Tibial nerve (tissue), 3 donors: ENCODE data around the gene LSM10.

Source experiments
- POLR2A ChIP-seq, 2 donors: fragments of 450-650 bp; IDR thresholded peaks; one replicate each; pipeline ENCODE4 v1.6.1; 2017; ENCODE audit warnings: antibody characterized with exemption in 2 of 2, mild to moderate bottlenecking in 2 of 2, moderate library complexity in 2 of 2
- TF ChIP-seq, protein P1 (sequence below), 5 experiments: fragments of 200-600 bp in 3 of 5; fragments of 450-650 bp in 2 of 5; sonication (generic) in 3 of 5; IDR thresholded peaks; one replicate each; pipeline ENCODE4 v1.5.1; 2016 to 2019; ENCODE audit warnings: antibody characterized with exemption in 5 of 5, mild to moderate bottlenecking in 3 of 5, moderate library complexity in 2 of 5

DNA sequence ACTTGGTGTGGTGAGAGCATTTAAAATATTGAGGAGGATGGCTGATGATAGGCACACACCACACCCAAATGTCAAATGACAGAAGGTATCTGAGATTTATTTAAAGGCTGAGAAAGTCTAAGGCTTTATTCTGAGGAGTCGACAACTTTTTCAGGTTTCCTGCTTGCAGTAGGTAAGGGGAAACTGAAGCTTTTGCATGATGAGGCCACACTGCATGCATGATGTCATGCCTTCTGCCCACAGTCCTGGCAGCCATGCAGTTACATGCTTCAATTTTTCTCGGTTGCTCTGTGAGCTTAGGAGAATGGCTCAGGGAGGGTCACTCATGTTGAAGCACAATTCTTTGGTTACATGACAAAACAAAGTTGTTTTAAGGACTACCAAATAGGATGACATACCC lies 45.6 kb upstream of the LSM10 start:
- TF ChIP-seq, protein P1, sequence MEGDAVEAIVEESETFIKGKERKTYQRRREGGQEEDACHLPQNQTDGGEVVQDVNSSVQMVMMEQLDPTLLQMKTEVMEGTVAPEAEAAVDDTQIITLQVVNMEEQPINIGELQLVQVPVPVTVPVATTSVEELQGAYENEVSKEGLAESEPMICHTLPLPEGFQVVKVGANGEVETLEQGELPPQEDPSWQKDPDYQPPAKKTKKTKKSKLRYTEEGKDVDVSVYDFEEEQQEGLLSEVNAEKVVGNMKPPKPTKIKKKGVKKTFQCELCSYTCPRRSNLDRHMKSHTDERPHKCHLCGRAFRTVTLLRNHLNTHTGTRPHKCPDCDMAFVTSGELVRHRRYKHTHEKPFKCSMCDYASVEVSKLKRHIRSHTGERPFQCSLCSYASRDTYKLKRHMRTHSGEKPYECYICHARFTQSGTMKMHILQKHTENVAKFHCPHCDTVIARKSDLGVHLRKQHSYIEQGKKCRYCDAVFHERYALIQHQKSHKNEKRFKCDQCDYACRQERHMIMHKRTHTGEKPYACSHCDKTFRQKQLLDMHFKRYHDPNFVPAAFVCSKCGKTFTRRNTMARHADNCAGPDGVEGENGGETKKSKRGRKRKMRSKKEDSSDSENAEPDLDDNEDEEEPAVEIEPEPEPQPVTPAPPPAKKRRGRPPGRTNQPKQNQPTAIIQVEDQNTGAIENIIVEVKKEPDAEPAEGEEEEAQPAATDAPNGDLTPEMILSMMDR (IDR thresholded peaks at IDR 0.05): no peak
- no peak for TF ChIP-seq POLR2A (IDR thresholded peaks at IDR 0.05)
